ENCODE measurements around the gene DAPK1.

DNA sequence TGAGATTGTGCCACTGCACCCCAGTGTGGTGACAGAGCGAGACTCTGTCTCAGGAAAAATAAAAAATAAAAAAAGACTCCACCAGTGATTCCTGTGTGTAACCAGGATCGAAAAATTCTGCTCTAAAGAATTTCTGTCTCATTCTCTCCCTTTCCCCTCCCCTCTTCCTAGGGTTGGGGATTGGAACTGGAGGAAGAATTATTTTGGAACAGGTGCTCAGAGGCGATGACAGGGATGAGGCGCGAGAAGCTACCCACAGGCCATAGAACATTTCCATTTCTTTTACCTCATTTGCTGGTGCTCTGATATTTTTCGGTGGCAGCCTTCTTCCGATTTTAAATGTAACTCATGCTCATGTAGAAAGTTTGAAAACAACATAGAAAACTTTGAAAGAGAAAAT lies 80.1 kb downstream of the DAPK1 start:
- TF ChIP-seq, protein P1, sequence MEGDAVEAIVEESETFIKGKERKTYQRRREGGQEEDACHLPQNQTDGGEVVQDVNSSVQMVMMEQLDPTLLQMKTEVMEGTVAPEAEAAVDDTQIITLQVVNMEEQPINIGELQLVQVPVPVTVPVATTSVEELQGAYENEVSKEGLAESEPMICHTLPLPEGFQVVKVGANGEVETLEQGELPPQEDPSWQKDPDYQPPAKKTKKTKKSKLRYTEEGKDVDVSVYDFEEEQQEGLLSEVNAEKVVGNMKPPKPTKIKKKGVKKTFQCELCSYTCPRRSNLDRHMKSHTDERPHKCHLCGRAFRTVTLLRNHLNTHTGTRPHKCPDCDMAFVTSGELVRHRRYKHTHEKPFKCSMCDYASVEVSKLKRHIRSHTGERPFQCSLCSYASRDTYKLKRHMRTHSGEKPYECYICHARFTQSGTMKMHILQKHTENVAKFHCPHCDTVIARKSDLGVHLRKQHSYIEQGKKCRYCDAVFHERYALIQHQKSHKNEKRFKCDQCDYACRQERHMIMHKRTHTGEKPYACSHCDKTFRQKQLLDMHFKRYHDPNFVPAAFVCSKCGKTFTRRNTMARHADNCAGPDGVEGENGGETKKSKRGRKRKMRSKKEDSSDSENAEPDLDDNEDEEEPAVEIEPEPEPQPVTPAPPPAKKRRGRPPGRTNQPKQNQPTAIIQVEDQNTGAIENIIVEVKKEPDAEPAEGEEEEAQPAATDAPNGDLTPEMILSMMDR (IDR thresholded peaks at IDR 0.05): no peak
- no peak for TF ChIP-seq POLR2A (IDR thresholded peaks at IDR 0.05)

All from transverse colon (tissue), 3 donors.